Measurements from ENCODE around the gene SLK. TPM values are rescaled to one million over a fixed set of nuclear protein-coding genes. Genes with fewer than 3 reads are reported as not detected.

Gene SLK
- total and polyA plus RNA-seq, 2 experiments from 2014 or later: 13.8 to 43.6 TPM

DNA sequence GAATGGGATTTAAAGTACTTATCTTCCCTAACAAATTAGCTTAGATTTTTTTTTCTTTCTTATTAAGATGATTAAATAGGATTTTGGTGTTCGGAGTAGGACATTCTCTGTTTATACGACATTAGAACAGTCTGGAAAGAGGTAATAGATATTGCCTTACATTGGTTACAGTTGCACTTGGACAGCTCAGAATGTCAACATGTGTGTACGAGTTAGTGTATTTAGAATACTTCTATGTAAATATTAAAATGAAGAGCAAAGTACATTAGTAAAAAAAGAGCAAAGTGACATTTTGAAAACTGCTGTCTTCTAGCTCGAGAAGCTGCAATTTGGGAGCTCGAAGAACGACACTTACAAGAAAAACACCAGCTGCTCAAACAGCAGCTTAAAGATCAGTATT lies 51.5 kb downstream of the SLK start:
- Histone ChIP-seq H3K9me3 (ENCODE audit: low read depth) (no peaks in the 10 kb centered on the region), H2AFZ (no peak overlapping the region), H3K27me3 (no peaks in the 10 kb centered on the region), H3K79me2 (no peaks in the 10 kb centered on the region), H3K4me2 (no peak overlapping the region), H3K4me3 (no peak overlapping the region), H3K27ac (no peak overlapping the region), H3K4me1 (ENCODE audit: insufficient read depth) (no peaks in the 10 kb centered on the region), H3K36me3 (replicated peaks; ENCODE audit: insufficient read depth, low read depth) (no peaks in the 10 kb centered on the region), H3K9me2 (replicated peaks; ENCODE audit: insufficient read depth) (no peaks in the 10 kb centered on the region), H4K20me1 (ENCODE audit: insufficient read depth, poor library complexity, severe bottlenecking) (no peaks in the 10 kb centered on the region)
- TF ChIP-seq EZH2phosphoT487 (IDR thresholded peaks at IDR 0.05; ENCODE audit: low read depth, severe bottlenecking, unreplicated experiment) (no peak), EZH2 (IDR thresholded peaks at IDR 0.05; ENCODE audit: borderline replicate concordance) (no peak)
- TF ChIP-seq, protein P1, sequence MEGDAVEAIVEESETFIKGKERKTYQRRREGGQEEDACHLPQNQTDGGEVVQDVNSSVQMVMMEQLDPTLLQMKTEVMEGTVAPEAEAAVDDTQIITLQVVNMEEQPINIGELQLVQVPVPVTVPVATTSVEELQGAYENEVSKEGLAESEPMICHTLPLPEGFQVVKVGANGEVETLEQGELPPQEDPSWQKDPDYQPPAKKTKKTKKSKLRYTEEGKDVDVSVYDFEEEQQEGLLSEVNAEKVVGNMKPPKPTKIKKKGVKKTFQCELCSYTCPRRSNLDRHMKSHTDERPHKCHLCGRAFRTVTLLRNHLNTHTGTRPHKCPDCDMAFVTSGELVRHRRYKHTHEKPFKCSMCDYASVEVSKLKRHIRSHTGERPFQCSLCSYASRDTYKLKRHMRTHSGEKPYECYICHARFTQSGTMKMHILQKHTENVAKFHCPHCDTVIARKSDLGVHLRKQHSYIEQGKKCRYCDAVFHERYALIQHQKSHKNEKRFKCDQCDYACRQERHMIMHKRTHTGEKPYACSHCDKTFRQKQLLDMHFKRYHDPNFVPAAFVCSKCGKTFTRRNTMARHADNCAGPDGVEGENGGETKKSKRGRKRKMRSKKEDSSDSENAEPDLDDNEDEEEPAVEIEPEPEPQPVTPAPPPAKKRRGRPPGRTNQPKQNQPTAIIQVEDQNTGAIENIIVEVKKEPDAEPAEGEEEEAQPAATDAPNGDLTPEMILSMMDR (IDR thresholded peaks at IDR 0.05; ENCODE audit: poor library complexity): no peak
- no peak for DNase-seq (ENCODE audit: low spot score)
- 91% methylated on average over 6 of the region's 6 CpGs for WGBS (ENCODE audit: low lambda C conversion rate, missing lambda C conversion rate)

DNA sequence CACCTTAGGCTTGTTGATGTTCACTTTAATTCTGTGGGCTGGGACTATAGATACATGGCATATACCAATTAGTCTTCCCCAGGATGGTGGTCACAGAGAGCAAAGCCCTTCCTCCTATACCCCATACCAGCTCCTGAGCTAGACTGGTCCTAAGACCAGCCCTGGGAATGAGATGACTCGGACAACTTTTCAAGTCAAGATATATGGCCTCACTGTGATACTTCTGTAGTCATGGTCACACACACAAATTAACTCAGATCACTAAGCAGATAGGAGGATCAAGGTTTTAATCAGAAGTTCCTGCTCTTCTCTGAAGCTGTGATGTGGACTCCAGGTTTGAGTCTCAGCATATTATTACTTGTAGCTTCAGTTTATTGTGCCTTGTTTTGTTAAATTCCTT lies 53.1 kb downstream of the SLK start:
- Histone ChIP-seq H3K79me2 (no peaks in the 10 kb centered on the region), H3K9me3 (ENCODE audit: low read depth) (no peaks in the 10 kb centered on the region), H3K4me3 (no peak overlapping the region), H3K27ac (no peak overlapping the region), H3K27me3 (no peaks in the 10 kb centered on the region), H3K36me3 (replicated peaks; ENCODE audit: insufficient read depth, low read depth) (no peaks in the 10 kb centered on the region), H2AFZ (no peak overlapping the region), H3K9me2 (replicated peaks; ENCODE audit: insufficient read depth) (no peaks in the 10 kb centered on the region), H3K4me1 (ENCODE audit: insufficient read depth) (no peaks in the 10 kb centered on the region), H4K20me1 (ENCODE audit: insufficient read depth, poor library complexity, severe bottlenecking) (no peaks in the 10 kb centered on the region), H3K4me2 (no peak overlapping the region)
- 96% methylated on average over 1 of the region's 1 CpG for WGBS (ENCODE audit: low lambda C conversion rate, missing lambda C conversion rate)
- TF ChIP-seq, protein P1 (IDR thresholded peaks at IDR 0.05; ENCODE audit: poor library complexity): no peak
- TF ChIP-seq EZH2 (IDR thresholded peaks at IDR 0.05; ENCODE audit: borderline replicate concordance) (no peak), EZH2phosphoT487 (IDR thresholded peaks at IDR 0.05; ENCODE audit: low read depth, severe bottlenecking, unreplicated experiment) (no peak)
- DNase-seq (ENCODE audit: low spot score): no peak

DNA sequence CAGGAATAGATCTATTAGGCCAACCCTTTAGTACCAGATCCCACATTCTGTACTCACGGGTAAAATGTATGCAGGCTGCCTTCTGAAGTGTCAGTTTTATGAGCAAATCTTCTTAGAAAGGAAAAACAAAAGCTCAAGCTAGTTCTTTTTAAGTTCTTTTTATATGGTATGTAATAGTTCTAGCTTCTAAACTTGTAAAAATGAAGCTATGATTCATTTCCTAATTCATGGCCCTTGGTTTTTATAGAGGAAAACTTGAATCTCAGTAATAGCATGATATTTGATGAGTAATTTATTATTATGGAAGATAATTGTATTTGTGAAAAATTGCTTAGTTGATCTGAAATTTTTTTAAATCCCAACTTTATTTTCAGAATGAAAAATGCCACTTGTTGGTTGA lies 54.3 kb downstream of the SLK start:
- DNase-seq (ENCODE audit: low spot score): no peak
- WGBS (ENCODE audit: low lambda C conversion rate, missing lambda C conversion rate): 97% methylated on average over 1 of the region's 1 CpG
- Histone ChIP-seq H3K27me3 (no peaks in the 10 kb centered on the region), H2AFZ (no peak overlapping the region), H4K20me1 (ENCODE audit: insufficient read depth, poor library complexity, severe bottlenecking) (no peaks in the 10 kb centered on the region), H3K4me2 (no peak overlapping the region), H3K36me3 (replicated peaks; ENCODE audit: insufficient read depth, low read depth) (no peaks in the 10 kb centered on the region), H3K9me3 (ENCODE audit: low read depth) (no peaks in the 10 kb centered on the region), H3K79me2 (no peaks in the 10 kb centered on the region), H3K9me2 (replicated peaks; ENCODE audit: insufficient read depth) (no peaks in the 10 kb centered on the region), H3K27ac (no peak overlapping the region), H3K4me1 (ENCODE audit: insufficient read depth) (no peaks in the 10 kb centered on the region), H3K4me3 (no peak overlapping the region)
- TF ChIP-seq EZH2phosphoT487 (IDR thresholded peaks at IDR 0.05; ENCODE audit: low read depth, severe bottlenecking, unreplicated experiment) (no peak), EZH2 (IDR thresholded peaks at IDR 0.05; ENCODE audit: borderline replicate concordance) (no peak)
- TF ChIP-seq, protein P1 (IDR thresholded peaks at IDR 0.05; ENCODE audit: poor library complexity): no peak

DNA sequence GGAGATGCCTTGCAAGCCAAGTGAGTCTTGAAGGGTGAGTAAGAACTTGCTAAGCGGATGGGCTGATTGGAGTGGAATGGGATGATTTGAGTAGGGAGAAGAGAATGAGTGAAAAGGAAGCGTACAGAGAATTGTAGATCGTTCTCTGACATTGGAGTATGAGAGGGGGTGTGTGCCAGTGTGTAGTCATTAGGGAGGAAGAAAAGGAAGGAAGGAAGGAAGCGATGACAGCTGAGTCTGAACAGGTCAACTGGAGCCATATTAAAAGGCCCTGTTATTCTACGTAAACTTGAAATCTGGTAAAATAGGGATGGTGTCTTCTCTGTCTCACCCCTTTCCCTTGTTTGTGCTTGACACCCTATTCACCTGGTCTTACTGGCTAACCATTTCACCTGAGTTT lies 55.1 kb downstream of the SLK start:
- Histone ChIP-seq H3K27me3 (no peaks in the 10 kb centered on the region), H3K27ac (no peak overlapping the region), H4K20me1 (ENCODE audit: insufficient read depth, poor library complexity, severe bottlenecking) (no peaks in the 10 kb centered on the region), H3K9me3 (ENCODE audit: low read depth) (no peaks in the 10 kb centered on the region), H3K79me2 (no peaks in the 10 kb centered on the region), H3K36me3 (replicated peaks; ENCODE audit: insufficient read depth, low read depth) (no peaks in the 10 kb centered on the region), H3K4me1 (ENCODE audit: insufficient read depth) (no peaks in the 10 kb centered on the region), H3K4me2 (no peak overlapping the region), H2AFZ (no peak overlapping the region), H3K4me3 (no peak overlapping the region), H3K9me2 (replicated peaks; ENCODE audit: insufficient read depth) (no peaks in the 10 kb centered on the region)
- no peak for TF ChIP-seq EZH2phosphoT487 (IDR thresholded peaks at IDR 0.05; ENCODE audit: low read depth, severe bottlenecking, unreplicated experiment)
- TF ChIP-seq, protein P1 (IDR thresholded peaks at IDR 0.05; ENCODE audit: poor library complexity): no peak
- no peak for TF ChIP-seq EZH2 (IDR thresholded peaks at IDR 0.05; ENCODE audit: borderline replicate concordance)
- no peak for DNase-seq (ENCODE audit: low spot score)
- 99% methylated on average over 5 of the region's 5 CpGs for WGBS (ENCODE audit: low lambda C conversion rate, missing lambda C conversion rate)
